ENCODE data around the gene CLDN2. TPM values are rescaled to one million over a fixed set of nuclear protein-coding genes. Genes with fewer than 3 reads are reported as not detected.

Gene CLDN2
- total RNA-seq, 1 donor from 2014 or later: not detected

- DNase-seq: no peak
- H3K9me3 ChIP-seq (replicated peaks): no peaks in the 10 kb centered on the region
- no peak overlapping the region for H3K27ac ChIP-seq (replicated peaks)
- no peaks in the 10 kb centered on the region for H3K36me3 ChIP-seq
- peaks cover 3% of the 10 kb centered on the region for H3K4me1 ChIP-seq
- no peaks in the 10 kb centered on the region for H3K27me3 ChIP-seq (ENCODE audit: low read depth)
- intact Hi-C loops (cut with micrococcal nuclease): no loop called here
- H3K4me3 ChIP-seq: no peak overlapping the region
- TF ChIP-seq, protein P1, sequence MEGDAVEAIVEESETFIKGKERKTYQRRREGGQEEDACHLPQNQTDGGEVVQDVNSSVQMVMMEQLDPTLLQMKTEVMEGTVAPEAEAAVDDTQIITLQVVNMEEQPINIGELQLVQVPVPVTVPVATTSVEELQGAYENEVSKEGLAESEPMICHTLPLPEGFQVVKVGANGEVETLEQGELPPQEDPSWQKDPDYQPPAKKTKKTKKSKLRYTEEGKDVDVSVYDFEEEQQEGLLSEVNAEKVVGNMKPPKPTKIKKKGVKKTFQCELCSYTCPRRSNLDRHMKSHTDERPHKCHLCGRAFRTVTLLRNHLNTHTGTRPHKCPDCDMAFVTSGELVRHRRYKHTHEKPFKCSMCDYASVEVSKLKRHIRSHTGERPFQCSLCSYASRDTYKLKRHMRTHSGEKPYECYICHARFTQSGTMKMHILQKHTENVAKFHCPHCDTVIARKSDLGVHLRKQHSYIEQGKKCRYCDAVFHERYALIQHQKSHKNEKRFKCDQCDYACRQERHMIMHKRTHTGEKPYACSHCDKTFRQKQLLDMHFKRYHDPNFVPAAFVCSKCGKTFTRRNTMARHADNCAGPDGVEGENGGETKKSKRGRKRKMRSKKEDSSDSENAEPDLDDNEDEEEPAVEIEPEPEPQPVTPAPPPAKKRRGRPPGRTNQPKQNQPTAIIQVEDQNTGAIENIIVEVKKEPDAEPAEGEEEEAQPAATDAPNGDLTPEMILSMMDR (IDR thresholded peaks at IDR 0.05; ENCODE audit: borderline replicate concordance): no peak
These were observed 12.3 kb downstream of the CLDN2 start for GRCh38 chrX:106932492-106932923.

DNA sequence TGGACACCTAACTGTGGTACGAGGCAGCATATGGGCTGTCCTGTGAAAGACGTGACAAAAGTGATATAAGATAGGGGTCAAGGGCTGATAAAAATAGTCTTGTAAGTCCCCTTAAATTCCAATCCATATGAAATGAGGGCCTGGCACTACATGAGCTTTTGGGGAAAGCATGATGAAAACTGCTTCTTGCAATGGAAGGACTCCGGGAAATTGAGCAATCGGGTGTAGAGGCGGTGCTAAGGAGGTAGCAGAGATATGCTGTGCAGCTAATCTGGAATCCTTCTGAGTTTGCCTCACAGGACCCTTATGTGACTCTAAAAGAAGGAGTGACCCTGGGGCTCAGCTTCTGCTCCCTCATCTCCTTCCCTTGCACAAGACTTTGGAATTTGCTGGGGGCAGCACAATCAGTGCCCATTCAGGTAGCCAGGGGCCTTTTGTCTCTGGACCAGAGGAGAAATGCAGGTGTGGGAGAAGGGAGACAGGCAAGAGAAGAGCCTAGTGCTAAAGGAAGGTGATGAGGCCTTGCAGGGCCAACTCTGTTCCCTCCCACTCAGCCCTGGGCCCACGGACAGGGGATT is 12.8 kb downstream of the CLDN2 start:
- no peaks in the 10 kb centered on the region for H3K9me3 ChIP-seq (replicated peaks)
- intact Hi-C loops (cut with micrococcal nuclease): no loop called here
- no peaks in the 10 kb centered on the region for H3K36me3 ChIP-seq
- no peak for DNase-seq
- no peaks in the 10 kb centered on the region for H3K27me3 ChIP-seq (ENCODE audit: low read depth)
- TF ChIP-seq, protein P1 (IDR thresholded peaks at IDR 0.05; ENCODE audit: borderline replicate concordance): no peak
- no peak overlapping the region for H3K4me3 ChIP-seq
- H3K27ac ChIP-seq (replicated peaks): no peak overlapping the region
- H3K4me1 ChIP-seq: peaks cover 3% of the 10 kb centered on the region

DNA sequence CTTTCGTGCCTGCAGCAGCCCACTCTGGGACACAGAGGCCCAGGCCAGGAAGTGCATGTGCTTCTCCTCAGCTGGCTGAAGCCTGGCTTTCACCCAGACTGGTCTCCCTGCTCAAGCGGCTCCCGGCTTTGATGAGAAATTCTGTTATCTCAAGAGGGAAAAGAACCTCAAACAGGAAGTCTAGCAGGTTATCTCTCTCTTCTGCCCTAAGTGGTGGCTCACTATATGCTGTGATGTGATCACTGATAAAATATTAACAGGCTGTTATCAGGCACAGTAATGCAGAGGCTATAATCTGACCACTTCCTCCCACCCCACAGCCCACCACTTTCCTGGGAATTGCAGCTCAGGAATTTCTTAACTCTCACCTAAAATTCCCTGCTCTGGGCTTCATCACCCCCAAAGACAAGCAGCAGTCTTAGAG is 13.3 kb downstream of the CLDN2 start:
- intact Hi-C loops (cut with micrococcal nuclease): no loop called here
- H3K4me1 ChIP-seq: peaks cover 3% of the 10 kb centered on the region
- H3K9me3 ChIP-seq (replicated peaks): no peaks in the 10 kb centered on the region
- TF ChIP-seq, protein P1 (IDR thresholded peaks at IDR 0.05; ENCODE audit: borderline replicate concordance): no peak
- H3K36me3 ChIP-seq: no peaks in the 10 kb centered on the region
- DNase-seq: peak; percentile 11
- H3K27ac ChIP-seq (replicated peaks): no peak overlapping the region
- no peak overlapping the region for H3K4me3 ChIP-seq
- H3K27me3 ChIP-seq (ENCODE audit: low read depth): no peaks in the 10 kb centered on the region

GRCh38 chrX:106935175-106935574 is 15.0 kb downstream of the CLDN2 start:
- no peaks in the 10 kb centered on the region for H3K27me3 ChIP-seq (ENCODE audit: low read depth)
- H3K4me3 ChIP-seq: no peak overlapping the region
- intact Hi-C loops (cut with micrococcal nuclease): no loop called here
- DNase-seq: no peak
- no peaks in the 10 kb centered on the region for H3K36me3 ChIP-seq
- peaks cover 3% of the 10 kb centered on the region for H3K4me1 ChIP-seq
- H3K27ac ChIP-seq (replicated peaks): no peak overlapping the region
- TF ChIP-seq, protein P1 (IDR thresholded peaks at IDR 0.05; ENCODE audit: borderline replicate concordance): no peak
- H3K9me3 ChIP-seq (replicated peaks): no peaks in the 10 kb centered on the region

DNA sequence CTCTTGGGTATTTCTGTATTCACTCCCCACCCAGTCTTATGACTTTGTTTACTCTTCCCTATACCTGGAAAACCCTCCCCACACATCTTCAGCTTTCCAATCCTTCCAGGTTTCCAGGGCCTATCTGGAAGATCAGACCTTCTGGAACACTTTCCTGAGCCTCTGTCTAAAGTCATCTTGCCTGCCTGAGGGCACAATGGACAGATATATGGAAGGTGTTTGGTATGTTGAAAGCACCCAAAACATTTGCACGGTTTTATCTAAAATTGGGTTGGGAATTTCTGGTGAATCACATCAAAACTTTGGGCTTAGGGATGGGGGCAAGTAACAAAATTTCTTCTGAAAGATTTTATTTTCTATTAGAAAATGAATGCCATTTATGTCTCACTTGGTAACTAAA is 16.0 kb downstream of the CLDN2 start:
- intact Hi-C loops (cut with micrococcal nuclease): no loop called here
- no peak for DNase-seq
- H3K27ac ChIP-seq (replicated peaks): no peak overlapping the region
- TF ChIP-seq, protein P1 (IDR thresholded peaks at IDR 0.05; ENCODE audit: borderline replicate concordance): no peak
- H3K27me3 ChIP-seq (ENCODE audit: low read depth): no peaks in the 10 kb centered on the region
- peaks cover 3% of the 10 kb centered on the region for H3K4me1 ChIP-seq
- H3K36me3 ChIP-seq: no peaks in the 10 kb centered on the region
- no peaks in the 10 kb centered on the region for H3K9me3 ChIP-seq (replicated peaks)
- no peak overlapping the region for H3K4me3 ChIP-seq

Measured in left ventricle myocardium inferior (tissue), 1 donor.